22Rv1 (cell line): Measurements from ENCODE around the gene CCL21.

Source experiments
- H3K27ac ChIP-seq: fragments of 450-650 bp; 2 replicates; pipeline ENCODE4 v1.5.1; 2017
- ZFX ChIP-seq: fragments of 450-650 bp; IDR thresholded peaks from 2 replicates; pipeline ENCODE4 v1.6.1; 2017; ENCODE audit warnings: antibody characterized with exemption, borderline replicate concordance
- TF ChIP-seq, protein P1 (sequence below): fragments of 450-650 bp; IDR thresholded peaks from 2 replicates; pipeline ENCODE4 v1.5.1; 2017; ENCODE audit warnings: mild to moderate bottlenecking

The CCL21 gene

DNA sequence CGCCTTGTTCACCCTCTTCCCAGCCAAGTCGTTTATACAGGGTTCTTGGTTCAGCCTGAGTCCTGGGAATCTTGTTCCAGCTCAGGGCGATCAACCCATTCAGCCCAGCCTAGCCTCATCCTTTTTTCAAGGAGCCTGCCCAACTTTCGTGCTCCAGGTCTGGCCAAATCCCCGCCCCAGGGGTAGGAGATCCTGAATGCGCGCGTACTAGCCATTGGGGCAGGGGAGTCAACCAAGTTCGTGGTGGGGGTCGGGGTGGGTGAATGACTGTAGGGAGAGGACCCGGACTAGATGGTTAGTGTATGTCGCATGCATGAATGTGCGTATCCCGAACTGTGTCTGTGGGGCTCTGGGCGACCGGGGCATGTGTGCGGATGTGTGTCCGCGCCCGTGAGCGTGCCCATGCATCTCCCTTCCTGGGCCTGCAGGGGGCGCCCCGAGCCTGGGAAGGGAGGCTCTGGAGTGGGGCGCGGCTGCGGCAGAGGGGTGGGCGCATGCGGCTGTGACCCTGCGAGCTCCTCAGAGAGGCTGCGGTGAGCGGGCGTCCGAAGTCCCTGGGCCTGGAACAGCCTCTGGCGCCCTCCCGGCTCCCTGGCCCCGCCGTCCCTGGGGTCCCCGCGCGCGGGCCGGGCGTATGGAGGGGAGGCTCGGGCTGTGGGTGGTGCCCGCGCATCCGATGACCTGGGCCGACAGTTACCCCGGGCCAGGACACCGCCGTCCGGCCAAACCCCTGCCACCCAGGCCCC is 8.7 kb downstream of the CCL21 start:
- peak overlapping the region; percentile 61 for H3K27ac ChIP-seq
- no peak for TF ChIP-seq ZFX
- TF ChIP-seq, protein P1, sequence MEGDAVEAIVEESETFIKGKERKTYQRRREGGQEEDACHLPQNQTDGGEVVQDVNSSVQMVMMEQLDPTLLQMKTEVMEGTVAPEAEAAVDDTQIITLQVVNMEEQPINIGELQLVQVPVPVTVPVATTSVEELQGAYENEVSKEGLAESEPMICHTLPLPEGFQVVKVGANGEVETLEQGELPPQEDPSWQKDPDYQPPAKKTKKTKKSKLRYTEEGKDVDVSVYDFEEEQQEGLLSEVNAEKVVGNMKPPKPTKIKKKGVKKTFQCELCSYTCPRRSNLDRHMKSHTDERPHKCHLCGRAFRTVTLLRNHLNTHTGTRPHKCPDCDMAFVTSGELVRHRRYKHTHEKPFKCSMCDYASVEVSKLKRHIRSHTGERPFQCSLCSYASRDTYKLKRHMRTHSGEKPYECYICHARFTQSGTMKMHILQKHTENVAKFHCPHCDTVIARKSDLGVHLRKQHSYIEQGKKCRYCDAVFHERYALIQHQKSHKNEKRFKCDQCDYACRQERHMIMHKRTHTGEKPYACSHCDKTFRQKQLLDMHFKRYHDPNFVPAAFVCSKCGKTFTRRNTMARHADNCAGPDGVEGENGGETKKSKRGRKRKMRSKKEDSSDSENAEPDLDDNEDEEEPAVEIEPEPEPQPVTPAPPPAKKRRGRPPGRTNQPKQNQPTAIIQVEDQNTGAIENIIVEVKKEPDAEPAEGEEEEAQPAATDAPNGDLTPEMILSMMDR, result peak; percentile 97

DNA sequence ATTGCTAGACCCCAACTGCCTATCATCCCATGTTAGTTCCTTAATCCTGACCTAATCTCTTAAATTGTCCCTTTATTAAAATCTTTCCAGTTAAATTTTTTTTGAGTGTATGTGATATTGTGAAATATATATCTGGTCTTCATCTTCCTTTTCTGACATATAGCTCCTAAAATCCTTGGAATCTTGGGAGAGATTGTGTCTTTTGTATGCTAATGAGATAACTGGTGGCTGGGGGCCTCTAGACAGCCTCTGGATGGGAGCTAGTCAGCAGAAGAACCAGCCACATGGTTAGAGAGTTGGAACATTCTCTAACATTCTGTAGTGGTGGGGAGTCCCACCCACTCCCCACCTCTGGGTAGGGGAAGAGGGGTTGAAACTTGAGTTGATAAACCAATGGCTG is 15.1 kb downstream of the CCL21 start:
- H3K27ac ChIP-seq, result no peak overlapping the region
- no peak for TF ChIP-seq ZFX
- TF ChIP-seq, protein P1, result no peak

DNA sequence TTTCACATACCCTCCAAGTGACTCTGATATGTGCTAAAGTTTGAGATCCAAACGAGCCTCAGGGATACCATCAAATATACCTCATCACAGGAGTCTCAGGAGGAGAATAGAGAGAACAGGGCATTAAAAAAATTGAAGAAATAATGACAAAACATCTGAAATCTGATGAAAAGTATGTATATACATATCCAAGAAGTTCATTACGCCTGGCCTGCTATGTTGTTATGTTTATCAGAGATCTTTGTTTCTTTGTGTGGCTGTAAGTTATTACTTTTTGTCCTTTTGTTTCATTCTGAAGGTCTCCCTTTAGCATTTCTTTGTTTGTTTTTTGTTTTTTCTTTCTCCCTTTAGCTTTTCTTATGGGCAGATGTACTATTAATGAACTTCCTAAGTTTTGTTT is 16.4 kb downstream of the CCL21 start:
- TF ChIP-seq ZFX, result no peak
- TF ChIP-seq, protein P1, result no peak
- no peak overlapping the region for H3K27ac ChIP-seq

DNA sequence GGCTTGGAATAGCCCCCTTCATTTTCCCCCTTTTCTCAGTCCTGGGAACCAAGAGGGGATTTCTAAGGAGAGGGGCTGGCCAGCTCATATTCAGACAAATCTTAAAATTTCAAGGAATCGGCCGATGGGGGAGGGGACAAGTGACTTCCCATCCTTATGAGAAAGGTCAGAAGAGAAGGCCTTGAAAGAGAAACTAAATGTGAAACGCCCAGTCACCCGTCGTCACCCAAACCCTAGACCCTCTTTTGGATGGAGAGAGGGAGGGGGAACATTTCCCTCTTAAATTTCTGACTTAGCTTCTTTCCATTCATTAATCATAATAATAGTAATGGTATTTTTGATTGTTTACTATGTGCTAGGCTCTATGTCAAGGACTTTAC is 18.0 kb downstream of the CCL21 start:
- TF ChIP-seq, protein P1, result no peak
- no peak for TF ChIP-seq ZFX
- no peak overlapping the region for H3K27ac ChIP-seq

DNA sequence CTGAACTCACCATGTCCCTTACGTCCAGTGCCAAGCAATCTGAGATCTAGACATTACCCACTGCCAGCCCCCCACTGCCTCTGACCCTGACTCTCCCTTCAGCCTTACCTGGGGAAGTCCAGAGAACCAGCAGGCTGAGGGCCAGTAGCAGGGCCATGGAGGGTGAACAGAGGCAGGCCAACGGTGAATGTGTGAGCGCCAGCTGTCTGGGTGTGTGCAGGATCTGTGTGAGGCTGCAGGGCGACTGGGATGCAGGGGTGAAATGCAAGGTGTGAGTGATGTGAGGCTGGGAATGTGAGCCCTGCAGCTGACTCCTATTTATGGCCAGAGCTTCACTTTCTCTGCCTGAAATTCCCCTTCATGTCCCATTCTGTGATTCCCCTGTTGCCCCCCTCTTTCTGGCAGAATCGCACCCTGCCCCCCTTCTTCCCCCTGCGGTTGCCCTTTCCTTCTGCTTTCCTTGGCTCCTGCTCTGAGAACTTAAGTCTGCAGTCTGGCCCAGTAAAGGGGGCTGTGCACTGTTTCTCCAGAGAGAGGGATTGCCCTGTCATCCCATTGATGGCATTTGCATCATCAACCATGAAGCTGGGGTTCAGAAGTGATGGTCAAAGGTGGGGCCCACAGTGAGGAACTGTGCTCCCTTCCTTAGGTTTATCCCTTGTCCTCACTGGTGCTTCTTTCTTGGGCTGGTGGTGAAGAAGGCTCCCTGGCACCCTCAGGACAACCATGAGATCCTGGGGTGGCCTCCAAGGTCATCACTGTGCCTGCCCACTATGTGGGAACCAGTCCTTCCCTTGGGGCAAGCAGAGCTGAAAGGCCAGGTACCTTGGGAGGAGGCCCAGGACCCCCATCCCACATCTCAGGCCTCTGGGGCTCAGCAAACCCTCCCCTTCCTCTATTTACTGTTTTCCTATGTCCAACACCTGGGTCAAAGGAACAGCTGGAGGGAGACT is 18.7 kb downstream of the CCL21 start, which contains the start of gene CCL19:
CCL19 (minus strand) TSS at position 294 of the 953 bp plus-strand sequence; CDS start at position 157, 137 bp downstream.
- no peak within 1 kb of the TSS for H3K27ac ChIP-seq
- no peak for TF ChIP-seq ZFX
- TF ChIP-seq, protein P1, result no peak

DNA sequence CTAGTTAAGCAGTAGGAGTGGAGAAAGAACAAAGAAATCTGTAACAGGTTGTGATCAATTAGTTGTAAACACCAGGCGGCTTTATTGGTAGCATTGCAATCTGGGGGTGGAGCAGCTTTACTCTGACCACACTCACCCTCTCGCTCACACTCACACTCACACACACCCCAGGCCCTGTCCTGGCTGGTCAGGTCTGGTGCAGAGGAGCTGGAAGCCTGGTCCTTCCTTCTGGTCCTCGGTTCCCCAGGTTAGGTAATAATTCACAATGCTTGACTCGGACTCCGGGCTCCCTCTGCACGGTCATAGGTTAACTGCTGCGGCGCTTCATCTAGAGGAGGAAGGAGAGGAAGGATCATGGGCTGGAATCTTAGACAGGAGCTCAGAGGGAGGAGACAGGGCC is 20.4 kb downstream of the CCL21 start:
- H3K27ac ChIP-seq, result no peak overlapping the region
- TF ChIP-seq ZFX, result no peak
- TF ChIP-seq, protein P1, result no peak

DNA sequence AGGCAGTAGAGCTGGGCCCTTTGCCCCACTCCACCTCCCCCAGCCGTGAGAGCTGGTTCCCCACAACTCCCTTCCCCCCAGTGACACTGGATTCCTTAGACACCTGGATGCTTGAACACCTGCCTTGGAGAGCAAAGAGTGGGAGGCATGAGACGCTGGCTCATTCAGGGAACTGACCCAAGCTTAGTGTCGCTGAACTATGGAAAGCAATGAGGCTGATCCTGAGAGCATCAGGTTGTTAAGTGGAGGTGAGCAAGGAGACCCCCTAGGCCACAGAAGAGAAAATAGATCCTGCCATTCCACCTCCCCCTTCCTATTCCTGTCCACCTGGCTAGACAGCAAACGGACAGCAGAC is 20.8 kb downstream of the CCL21 start:
- H3K27ac ChIP-seq, result no peak overlapping the region
- no peak for TF ChIP-seq ZFX
- TF ChIP-seq, protein P1, result no peak
